Measurements from ENCODE around the gene LYPD4.

DNA sequence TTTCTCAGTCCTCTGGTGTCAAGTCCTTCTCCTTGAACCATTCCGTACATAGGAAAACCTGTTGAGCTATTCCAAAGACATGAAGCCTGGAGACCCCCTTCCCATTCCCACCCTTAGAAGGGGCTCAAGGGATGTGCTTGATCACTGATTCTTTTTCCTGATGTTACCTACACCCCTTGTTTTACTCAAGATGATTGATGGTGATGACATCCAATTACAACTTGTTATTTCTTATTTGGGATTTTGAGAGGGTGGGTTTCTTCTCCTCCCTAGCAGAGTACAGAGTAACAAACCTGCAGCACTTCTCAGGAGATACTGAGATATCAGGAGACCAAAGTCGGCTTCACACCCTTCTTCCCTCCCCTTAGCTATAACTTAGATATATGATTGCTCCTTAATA is 8.9 kb upstream of the LYPD4 start:
- TF ChIP-seq, protein P1, sequence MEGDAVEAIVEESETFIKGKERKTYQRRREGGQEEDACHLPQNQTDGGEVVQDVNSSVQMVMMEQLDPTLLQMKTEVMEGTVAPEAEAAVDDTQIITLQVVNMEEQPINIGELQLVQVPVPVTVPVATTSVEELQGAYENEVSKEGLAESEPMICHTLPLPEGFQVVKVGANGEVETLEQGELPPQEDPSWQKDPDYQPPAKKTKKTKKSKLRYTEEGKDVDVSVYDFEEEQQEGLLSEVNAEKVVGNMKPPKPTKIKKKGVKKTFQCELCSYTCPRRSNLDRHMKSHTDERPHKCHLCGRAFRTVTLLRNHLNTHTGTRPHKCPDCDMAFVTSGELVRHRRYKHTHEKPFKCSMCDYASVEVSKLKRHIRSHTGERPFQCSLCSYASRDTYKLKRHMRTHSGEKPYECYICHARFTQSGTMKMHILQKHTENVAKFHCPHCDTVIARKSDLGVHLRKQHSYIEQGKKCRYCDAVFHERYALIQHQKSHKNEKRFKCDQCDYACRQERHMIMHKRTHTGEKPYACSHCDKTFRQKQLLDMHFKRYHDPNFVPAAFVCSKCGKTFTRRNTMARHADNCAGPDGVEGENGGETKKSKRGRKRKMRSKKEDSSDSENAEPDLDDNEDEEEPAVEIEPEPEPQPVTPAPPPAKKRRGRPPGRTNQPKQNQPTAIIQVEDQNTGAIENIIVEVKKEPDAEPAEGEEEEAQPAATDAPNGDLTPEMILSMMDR (IDR thresholded peaks at IDR 0.05), result no peak
- no peak for TF ChIP-seq POLR2A (IDR thresholded peaks at IDR 0.05)

All from adrenal gland (tissue), 5 donors.